IMR-90 (cell line): Measurements from ENCODE around the gene CTNNA2. TPM values are rescaled to one million over a fixed set of nuclear protein-coding genes. Genes with fewer than 3 reads are reported as not detected.

Source experiments
- ATAC-seq: fragments of 200-7000 bp; cut with Tn5 transposase; 2 replicates; pipeline ENCODE4 v1.9.1; 2020; ENCODE audit warnings: low read depth, mild to moderate bottlenecking, moderate library complexity
- BruUV-seq: library from RNA; stranded (reverse); fragments of 400-500 nt; replicated peaks from 2 replicates; lab custom pipeline; 2021; lab: Mats Ljungman, UMichigan
- CTCF ChIA-PET: fragments of 300-600 bp; formaldehyde crosslinking; extraction: SDS; loops from one replicate; lab custom pipeline; 2021; ENCODE audit warnings: antibody characterized with exemption; lab: Yijun Ruan, JAX
- POLR2A ChIA-PET: fragments of 300-600 bp; sonication (Branson Sonifier 250); formaldehyde crosslinking; loops from one replicate; lab custom pipeline; 2022; ENCODE audit warnings: antibody characterized with exemption; ENCODE audit not compliant: unreplicated experiment; lab: Charles Lee
- DNase-seq: peaks from one replicate; pipeline ENCODE4 v3.0.0; 2013
- H2AFZ ChIP-seq: replicated peaks from 2 replicates; pipeline ENCODE3; 2013; ENCODE audit warnings: low read length, mild to moderate bottlenecking; ENCODE audit not compliant: poor library complexity
- H2AK5ac ChIP-seq: 2 replicates; pipeline ENCODE4 v1.6.1; 2013; ENCODE audit warnings: low read depth, low read length, inconsistent platforms
- H2AK9ac ChIP-seq: replicated peaks from 2 replicates; pipeline ENCODE3; 2013; ENCODE audit warnings: mild to moderate bottlenecking, low read depth, low read length, moderate library complexity; ENCODE audit not compliant: poor library complexity
- H2BK120ac ChIP-seq: 2 replicates; pipeline ENCODE4 v1.6.1; 2013; ENCODE audit warnings: low read depth, low read length, inconsistent platforms
- H2BK15ac ChIP-seq: 3 replicates; pipeline ENCODE4 v1.6.1; 2013; ENCODE audit warnings: low read depth, low read length, inconsistent platforms
- H2BK20ac ChIP-seq: 2 replicates; pipeline ENCODE4 v1.6.1; 2013; ENCODE audit warnings: low read depth, mild to moderate bottlenecking, inconsistent platforms, low read length, moderate library complexity
- H2BK5ac ChIP-seq: 2 replicates; pipeline ENCODE4 v1.6.1; 2013; ENCODE audit warnings: mild to moderate bottlenecking, low read depth, low read length, inconsistent platforms; ENCODE audit not compliant: poor library complexity, severe bottlenecking
- H3K14ac ChIP-seq: replicated peaks from 2 replicates; pipeline ENCODE4 v1.6.1; 2013; ENCODE audit warnings: low read depth, low read length, inconsistent platforms
- H3K18ac ChIP-seq: 2 replicates; pipeline ENCODE4 v1.6.1; 2013; ENCODE audit warnings: low read depth, low read length, control low read depth
- H3K23ac ChIP-seq: 2 replicates; pipeline ENCODE4 v1.6.1; 2013; ENCODE audit warnings: low read depth, low read length, inconsistent platforms
- H3K27ac ChIP-seq: 2 replicates; pipeline ENCODE4 v1.5.1; 2013; ENCODE audit warnings: mild to moderate bottlenecking, control low read depth, low read length; ENCODE audit not compliant: insufficient read depth
- H3K27me3 ChIP-seq: 2 replicates; pipeline ENCODE4 v1.6.1; 2013; ENCODE audit warnings: low read length; ENCODE audit not compliant: control insufficient read depth, insufficient read depth
- H3K36me3 ChIP-seq: 2 replicates; pipeline ENCODE4 v1.6.1; 2013; ENCODE audit warnings: low read length, mixed read lengths; ENCODE audit not compliant: control insufficient read depth, insufficient read depth
- H3K4ac ChIP-seq: 2 replicates; pipeline ENCODE4 v1.6.1; 2013; ENCODE audit warnings: low read depth, low read length, inconsistent platforms
- H3K4me1 ChIP-seq: 2 replicates; pipeline ENCODE4 v1.6.1; 2013; ENCODE audit warnings: low read length, mixed read lengths; ENCODE audit not compliant: control insufficient read depth, insufficient read depth
- H3K4me2 ChIP-seq: 2 replicates; pipeline ENCODE4 v1.6.1; 2013; ENCODE audit warnings: low read depth, mild to moderate bottlenecking, control low read depth, low read length, moderate library complexity
- H3K4me3 ChIP-seq: 2 replicates; pipeline ENCODE4 v1.5.1; 2013; ENCODE audit warnings: low read depth, mild to moderate bottlenecking, control low read depth, low read length, moderate library complexity; ENCODE audit not compliant: insufficient read depth
- H3K56ac ChIP-seq: 2 replicates; pipeline ENCODE4 v1.6.1; 2013; ENCODE audit warnings: low read length, inconsistent platforms; ENCODE audit not compliant: insufficient read depth; ENCODE audit errors: extremely low read depth
- H3K79me1 ChIP-seq, 2 experiments: 2 replicates each; pipeline ENCODE4 v1.6.1; 2013; ENCODE audit warnings: low read length in 2 of 2, inconsistent platforms in 1 of 2, low read depth in 1 of 2
- H3K9ac ChIP-seq: 2 replicates; pipeline ENCODE4 v1.6.1; 2013; ENCODE audit warnings: low read depth, low read length, control low read depth
- H3K9me1 ChIP-seq: 2 replicates; pipeline ENCODE4 v1.6.1; 2013; ENCODE audit warnings: low read length, inconsistent platforms; ENCODE audit not compliant: insufficient read depth
- H3K9me3 ChIP-seq: 2 replicates; pipeline ENCODE4 v1.6.1; 2013; ENCODE audit warnings: low read length; ENCODE audit not compliant: control insufficient read depth, insufficient read depth
- H4K20me1 ChIP-seq: 2 replicates; pipeline ENCODE4 v1.6.1; 2013; ENCODE audit warnings: low read length, inconsistent platforms; ENCODE audit not compliant: insufficient read depth
- H4K5ac ChIP-seq: 2 replicates; pipeline ENCODE4 v1.6.1; 2013; ENCODE audit warnings: mild to moderate bottlenecking, low read depth, low read length, control low read depth
- H4K8ac ChIP-seq, 2 experiments: 2 replicates each; pipeline ENCODE4 v1.6.1; 2013; ENCODE audit warnings: low read depth in 2 of 2, low read length in 2 of 2, control low read depth in 1 of 2, inconsistent platforms in 1 of 2
- H4K91ac ChIP-seq: 2 replicates; pipeline ENCODE4 v1.6.1; 2013; ENCODE audit warnings: low read depth, low read length, inconsistent platforms; ENCODE audit not compliant: insufficient read depth
- BHLHE40 ChIP-seq: fragments of 150-350 bp; IDR thresholded peaks from 2 replicates; pipeline ENCODE4 v1.6.1; 2016; ENCODE audit warnings: mild to moderate bottlenecking, low read depth, low read length
- FOS ChIP-seq: fragments of 150-350 bp; IDR thresholded peaks from 2 replicates; pipeline ENCODE4 v1.6.1; 2016; ENCODE audit warnings: low read depth, low read length
- MAZ ChIP-seq: IDR thresholded peaks from 2 replicates; pipeline ENCODE4 v1.6.1; 2012; ENCODE audit warnings: low read depth, mild to moderate bottlenecking, low read length, improper control_type of control experiment, moderate library complexity, borderline replicate concordance
- MXI1 ChIP-seq: IDR thresholded peaks from 2 replicates; pipeline ENCODE4 v1.6.1; 2012; ENCODE audit warnings: low read depth, mild to moderate bottlenecking, low read length, moderate library complexity, borderline replicate concordance
- NFE2L2 ChIP-seq: fragments of 150-350 bp; IDR thresholded peaks from 2 replicates; pipeline ENCODE4 v1.6.1; 2016; ENCODE audit warnings: low read depth, mild to moderate bottlenecking, low read length
- POLR2A ChIP-seq: IDR thresholded peaks from 2 replicates; pipeline ENCODE4 v1.6.1; 2012; ENCODE audit warnings: mild to moderate bottlenecking, low read depth, low read length
- RCOR1 ChIP-seq: IDR thresholded peaks from 2 replicates; pipeline ENCODE4 v1.6.1; 2012; ENCODE audit warnings: mild to moderate bottlenecking, low read length, improper control_type of control experiment; ENCODE audit not compliant: insufficient replicate concordance
- RFX5 ChIP-seq: IDR thresholded peaks from 2 replicates; pipeline ENCODE4 v1.8.0; 2012; ENCODE audit warnings: low read depth, mild to moderate bottlenecking, low read length, moderate library complexity
- SMC3 ChIP-seq: fragments of 150-350 bp; IDR thresholded peaks from 2 replicates; pipeline ENCODE4 v1.6.1; 2016; ENCODE audit warnings: low read depth, mild to moderate bottlenecking, antibody characterized with exemption, low read length, moderate library complexity
- WGBS, 2 experiments: methylation state at CpG; one replicate each; pipeline versions ENCODE4 v1.1.5 to v1.1.7; 2013; ENCODE audit warnings: missing lambda C conversion rate in 2 of 2; ENCODE audit not compliant: insufficient read length in 1 of 2; ENCODE audit errors: extremely low coverage in 2 of 2; 5-methylcytosine and 5-hydroxymethylcytosine counted together
- dilution Hi-C: fragments of 300-500 bp; cut with HindIII; formaldehyde crosslinking; loops from one replicate; pipeline ENCODE4 v1.14.3; 2018; ENCODE audit warnings: low sequenced_read_pairs; ENCODE audit not compliant: unreplicated experiment
- in situ Hi-C: fragments of 300-500 bp; cut with MboI; formaldehyde crosslinking; loops from 3 replicates; pipeline ENCODE4 v1.14.3; 2019; ENCODE audit warnings: low sequenced_read_pairs, inconsistent platforms, mixed read lengths
- intact Hi-C: fragments of 100-400 bp; cut with micrococcal nuclease; formaldehyde crosslinking; loops from 2 replicates; pipeline ENCODE4 v1.10.0; 2022
- polyA plus RNA-seq, 3 experiments: library from polyadenylated mRNA; depleted of rRNA; stranded (reverse); fragments of >200 nt; gene quantifications; 2 replicates each; pipeline ENCODE4 v1.2.3, GENCODE V29; 2012; ENCODE audit warnings: low replicate concordance in 1 of 3
- total RNA-seq: library from RNA; depleted of rRNA; stranded (reverse); fragments of >200 nt; gene quantifications from 2 replicates; pipeline ENCODE4 v1.2.3, GENCODE V29; 2012
- TF ChIP-seq, protein P1 (sequence below): fragments of 150-350 bp; IDR thresholded peaks from 2 replicates; pipeline ENCODE4 v1.6.1; 2016; ENCODE audit warnings: low read depth, mild to moderate bottlenecking, low read length, moderate library complexity, borderline replicate concordance
- TF ChIP-seq, protein P2 (sequence below): fragments of 150-350 bp; IDR thresholded peaks from 2 replicates; pipeline ENCODE4 v1.6.1; 2017; ENCODE audit warnings: mild to moderate bottlenecking, antibody characterized with exemption, low read length, low read depth
- TF ChIP-seq, protein P3 (sequence below): conservative IDR thresholded peaks from 2 replicates; pipeline ENCODE4 v1.5.1; 2012; ENCODE audit warnings: mild to moderate bottlenecking, low read depth, low read length, improper control_type of control experiment

The CTNNA2 gene
- total and polyA plus RNA-seq, 2 of the 4 experiments (the other 2 are of a cell fraction): not detected

DNA sequence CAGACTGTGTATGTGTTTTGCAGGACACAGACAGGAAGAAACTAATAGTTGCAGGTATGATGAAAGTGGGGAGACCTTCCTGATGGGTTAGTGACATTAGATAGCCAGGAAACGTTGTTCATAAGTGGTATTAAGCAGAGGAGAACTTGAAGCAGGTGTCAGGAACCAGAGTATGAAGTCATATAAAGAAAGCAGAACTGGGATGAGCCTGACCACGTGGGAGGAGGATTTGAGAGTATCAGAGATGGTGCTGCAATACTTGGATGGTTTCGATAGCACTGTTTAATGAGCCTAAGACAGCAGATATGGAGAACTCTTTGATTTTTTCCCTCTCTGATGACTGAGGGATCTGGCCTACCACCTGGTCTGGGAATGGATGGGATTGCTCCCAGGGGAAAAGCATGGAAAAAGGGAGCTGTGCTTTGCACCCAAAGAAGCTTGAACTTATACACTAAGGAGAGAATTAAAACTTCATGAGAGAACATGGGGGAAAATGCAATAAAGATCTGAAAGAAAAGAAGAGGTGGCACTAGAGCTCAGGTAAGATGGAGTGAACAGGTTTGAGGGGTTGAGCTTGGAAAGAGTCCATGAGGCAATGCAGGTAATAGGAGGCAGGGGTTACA lies 1017.7 kb downstream of the CTNNA2 start:
- Histone ChIP-seq H3K4ac (no peak overlapping the region), H3K9me1 (no peaks in the 10 kb centered on the region), H3K4me3 (no peak overlapping the region), H3K9me3 (no peaks in the 10 kb centered on the region), H3K56ac (no peak overlapping the region), H3K27me3 (no peaks in the 10 kb centered on the region), H2AK9ac (no peak overlapping the region), H3K14ac (no peak overlapping the region), H3K9ac (no peak overlapping the region), H4K5ac (no peak overlapping the region), H2BK15ac (no peak overlapping the region), H2AK5ac (no peak overlapping the region), H3K4me2 (no peak overlapping the region), H4K20me1 (no peaks in the 10 kb centered on the region), H2BK120ac (no peak overlapping the region), H4K91ac (no peak overlapping the region), H3K79me1 (no peaks in the 10 kb centered on the region), H3K18ac (no peak overlapping the region), H2AFZ (no peak overlapping the region), H3K23ac (no peak overlapping the region), H2BK5ac (no peak overlapping the region), H2BK20ac (no peak overlapping the region), H4K8ac (no peak overlapping the region), H3K4me1 (no peaks in the 10 kb centered on the region), H3K36me3 (no peaks in the 10 kb centered on the region), H3K27ac (no peak overlapping the region)
- POLR2A ChIA-PET: no interaction called here
- DNase-seq (no peak), ATAC-seq (no peak)
- in situ Hi-C loops: no loop called here
- CTCF ChIA-PET: no interaction called here
- no peak for TF ChIP-seq SMC3
- no peak for TF ChIP-seq NFE2L2
- TF ChIP-seq, protein P1, sequence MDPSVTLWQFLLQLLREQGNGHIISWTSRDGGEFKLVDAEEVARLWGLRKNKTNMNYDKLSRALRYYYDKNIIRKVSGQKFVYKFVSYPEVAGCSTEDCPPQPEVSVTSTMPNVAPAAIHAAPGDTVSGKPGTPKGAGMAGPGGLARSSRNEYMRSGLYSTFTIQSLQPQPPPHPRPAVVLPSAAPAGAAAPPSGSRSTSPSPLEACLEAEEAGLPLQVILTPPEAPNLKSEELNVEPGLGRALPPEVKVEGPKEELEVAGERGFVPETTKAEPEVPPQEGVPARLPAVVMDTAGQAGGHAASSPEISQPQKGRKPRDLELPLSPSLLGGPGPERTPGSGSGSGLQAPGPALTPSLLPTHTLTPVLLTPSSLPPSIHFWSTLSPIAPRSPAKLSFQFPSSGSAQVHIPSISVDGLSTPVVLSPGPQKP: no peak
- TF ChIP-seq, protein P2, sequence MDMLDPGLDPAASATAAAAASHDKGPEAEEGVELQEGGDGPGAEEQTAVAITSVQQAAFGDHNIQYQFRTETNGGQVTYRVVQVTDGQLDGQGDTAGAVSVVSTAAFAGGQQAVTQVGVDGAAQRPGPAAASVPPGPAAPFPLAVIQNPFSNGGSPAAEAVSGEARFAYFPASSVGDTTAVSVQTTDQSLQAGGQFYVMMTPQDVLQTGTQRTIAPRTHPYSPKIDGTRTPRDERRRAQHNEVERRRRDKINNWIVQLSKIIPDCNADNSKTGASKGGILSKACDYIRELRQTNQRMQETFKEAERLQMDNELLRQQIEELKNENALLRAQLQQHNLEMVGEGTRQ: no peak
- no peak for TF ChIP-seq BHLHE40
- TF ChIP-seq RFX5: no peak
- TF ChIP-seq POLR2A: no peak
- TF ChIP-seq MXI1: no peak
- TF ChIP-seq, protein P3, sequence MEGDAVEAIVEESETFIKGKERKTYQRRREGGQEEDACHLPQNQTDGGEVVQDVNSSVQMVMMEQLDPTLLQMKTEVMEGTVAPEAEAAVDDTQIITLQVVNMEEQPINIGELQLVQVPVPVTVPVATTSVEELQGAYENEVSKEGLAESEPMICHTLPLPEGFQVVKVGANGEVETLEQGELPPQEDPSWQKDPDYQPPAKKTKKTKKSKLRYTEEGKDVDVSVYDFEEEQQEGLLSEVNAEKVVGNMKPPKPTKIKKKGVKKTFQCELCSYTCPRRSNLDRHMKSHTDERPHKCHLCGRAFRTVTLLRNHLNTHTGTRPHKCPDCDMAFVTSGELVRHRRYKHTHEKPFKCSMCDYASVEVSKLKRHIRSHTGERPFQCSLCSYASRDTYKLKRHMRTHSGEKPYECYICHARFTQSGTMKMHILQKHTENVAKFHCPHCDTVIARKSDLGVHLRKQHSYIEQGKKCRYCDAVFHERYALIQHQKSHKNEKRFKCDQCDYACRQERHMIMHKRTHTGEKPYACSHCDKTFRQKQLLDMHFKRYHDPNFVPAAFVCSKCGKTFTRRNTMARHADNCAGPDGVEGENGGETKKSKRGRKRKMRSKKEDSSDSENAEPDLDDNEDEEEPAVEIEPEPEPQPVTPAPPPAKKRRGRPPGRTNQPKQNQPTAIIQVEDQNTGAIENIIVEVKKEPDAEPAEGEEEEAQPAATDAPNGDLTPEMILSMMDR: no peak
- TF ChIP-seq FOS: no peak
- TF ChIP-seq RCOR1: no peak
- TF ChIP-seq MAZ: no peak
- intact Hi-C loops: no loop called here
- BruUV-seq: no TSS peak
- dilution Hi-C loops: no loop called here
- 11% methylated on average over 1 of the region's 3 CpGs; no CpG with 5 or more reads in 1 of the 2 experiments for WGBS, 2 experiments
